ENCODE results near the gene MARCHF10. TPM values are rescaled to one million over a fixed set of nuclear protein-coding genes. Genes with fewer than 3 reads are reported as not detected.

MARCHF10 gene
- total RNA-seq, 1 experiment from 2014 or later = not detected

DNA sequence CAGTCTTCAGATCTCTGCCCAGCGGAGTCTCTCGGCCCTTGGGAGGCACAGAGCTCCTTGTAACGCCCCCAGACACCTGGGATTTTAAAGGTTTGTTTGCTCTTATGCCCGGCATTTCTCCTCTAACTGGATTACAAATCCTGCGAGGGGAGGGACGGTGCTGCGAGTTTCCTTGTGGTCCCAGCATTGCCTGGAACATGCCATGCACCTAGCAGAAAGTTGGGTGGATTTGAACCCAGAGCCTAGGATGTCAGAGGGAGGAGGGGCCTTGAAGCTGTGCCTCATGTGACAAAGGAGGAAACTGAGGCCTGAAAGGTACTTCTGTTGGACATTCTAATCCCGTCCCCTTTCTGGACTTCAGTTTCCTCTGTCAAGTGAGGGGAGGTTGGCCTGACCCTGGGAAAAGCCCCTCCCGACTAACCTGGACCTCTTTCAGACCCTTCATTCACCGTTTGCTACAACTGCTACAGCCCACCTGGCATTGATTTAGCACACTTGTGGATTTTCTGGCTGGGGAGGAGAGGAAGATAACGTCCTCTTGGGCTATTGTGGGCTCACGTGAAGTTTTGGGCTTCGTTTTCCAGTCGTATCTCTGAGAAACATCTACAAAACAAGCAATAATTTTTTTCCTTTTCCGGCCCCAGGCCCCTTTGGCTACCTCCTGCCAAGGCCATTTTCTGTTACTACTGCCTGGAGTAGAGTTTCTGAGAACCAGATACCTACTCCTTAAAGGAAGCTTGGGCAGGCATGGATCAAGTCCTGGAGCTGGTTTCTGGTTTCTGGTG lies 149.8 kb downstream of the MARCHF10 start:
- no peak for DNase-seq (ENCODE audit: low read depth)

- DNase-seq (ENCODE audit: low read depth) = no peak
Measured at GRCh38 chr17:62657690-62658089, 150.4 kb downstream of the MARCHF10 start.

DNA sequence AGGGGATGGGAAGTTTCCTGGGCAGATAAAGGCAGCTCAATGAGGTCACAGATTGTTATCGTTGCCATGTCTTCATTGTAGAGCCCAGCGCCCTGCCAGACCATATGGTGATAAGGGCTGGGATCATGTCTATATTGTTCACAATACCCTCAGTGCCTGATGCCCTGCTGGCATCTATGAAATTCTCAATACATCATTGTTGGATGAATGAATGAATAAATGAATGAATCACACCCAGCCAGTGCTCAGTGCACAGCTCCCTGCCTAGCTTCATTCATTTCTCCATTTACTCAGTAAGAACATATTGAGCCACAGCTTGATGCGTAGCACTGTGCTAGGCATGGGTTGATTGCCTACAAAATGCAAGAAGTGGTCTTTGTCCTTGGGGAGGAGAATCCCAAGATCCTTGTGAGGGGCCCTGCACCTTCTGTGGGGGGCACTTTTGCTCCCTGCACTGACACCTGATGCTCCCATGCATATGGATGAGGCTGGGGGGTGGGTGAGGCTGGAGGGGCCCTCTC lies 150.9 kb downstream of the MARCHF10 start:
- DNase-seq (ENCODE audit: low read depth) = no peak

GRCh38 chr17:62656446-62656845 lies 151.7 kb downstream of the MARCHF10 start:
- no peak for DNase-seq (ENCODE audit: low read depth)

- no peak for DNase-seq (ENCODE audit: low read depth)
Measured at GRCh38 chr17:62655656-62656055, 152.5 kb downstream of the MARCHF10 start.

DNA sequence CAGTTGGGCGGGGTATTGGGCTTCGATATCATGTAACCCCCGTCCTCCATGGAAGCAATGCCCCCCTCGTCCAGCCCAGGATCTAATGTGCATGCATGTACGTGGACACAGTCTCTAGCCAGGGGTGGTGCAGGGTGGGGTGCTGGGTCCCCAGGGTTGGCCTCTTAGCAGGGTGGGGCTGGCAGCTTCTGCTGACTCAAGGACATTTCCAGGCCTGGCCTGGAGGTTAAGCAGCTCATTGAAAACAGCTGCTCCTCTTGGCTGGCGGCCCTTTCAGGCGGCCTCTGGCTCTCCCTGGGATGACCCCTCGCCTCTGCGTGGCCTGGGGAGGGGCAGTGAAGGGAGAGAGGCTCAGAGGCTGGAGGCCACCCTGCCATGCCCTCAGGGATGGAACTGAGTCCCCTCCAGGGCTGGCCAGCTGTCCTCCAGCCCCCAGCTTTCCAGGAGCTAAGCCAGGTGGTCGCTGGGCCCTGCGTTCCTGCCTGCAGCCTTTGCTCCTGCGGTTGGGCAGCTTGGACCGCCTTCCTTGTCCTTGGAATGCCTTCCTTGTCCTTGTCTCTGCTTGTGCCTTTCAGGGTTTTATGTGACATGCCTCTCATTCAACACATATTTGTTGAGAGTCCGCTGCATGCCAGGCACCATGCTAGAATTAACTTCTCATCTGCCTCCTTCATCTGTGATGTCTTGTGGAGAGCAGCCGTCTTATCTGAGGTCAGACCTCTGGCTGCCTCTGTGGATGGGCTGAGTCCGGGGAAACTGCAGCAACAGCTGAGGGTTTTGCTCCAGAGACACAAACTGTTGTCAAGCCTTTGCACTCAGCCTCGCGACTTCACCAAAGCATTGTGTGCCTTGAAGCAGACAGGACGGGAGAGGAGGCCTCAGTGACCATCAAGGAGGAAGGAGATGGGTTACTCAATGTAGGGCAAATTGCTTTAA lies 154.0 kb downstream of the MARCHF10 start:
- no peak for DNase-seq (ENCODE audit: low read depth)

DNA sequence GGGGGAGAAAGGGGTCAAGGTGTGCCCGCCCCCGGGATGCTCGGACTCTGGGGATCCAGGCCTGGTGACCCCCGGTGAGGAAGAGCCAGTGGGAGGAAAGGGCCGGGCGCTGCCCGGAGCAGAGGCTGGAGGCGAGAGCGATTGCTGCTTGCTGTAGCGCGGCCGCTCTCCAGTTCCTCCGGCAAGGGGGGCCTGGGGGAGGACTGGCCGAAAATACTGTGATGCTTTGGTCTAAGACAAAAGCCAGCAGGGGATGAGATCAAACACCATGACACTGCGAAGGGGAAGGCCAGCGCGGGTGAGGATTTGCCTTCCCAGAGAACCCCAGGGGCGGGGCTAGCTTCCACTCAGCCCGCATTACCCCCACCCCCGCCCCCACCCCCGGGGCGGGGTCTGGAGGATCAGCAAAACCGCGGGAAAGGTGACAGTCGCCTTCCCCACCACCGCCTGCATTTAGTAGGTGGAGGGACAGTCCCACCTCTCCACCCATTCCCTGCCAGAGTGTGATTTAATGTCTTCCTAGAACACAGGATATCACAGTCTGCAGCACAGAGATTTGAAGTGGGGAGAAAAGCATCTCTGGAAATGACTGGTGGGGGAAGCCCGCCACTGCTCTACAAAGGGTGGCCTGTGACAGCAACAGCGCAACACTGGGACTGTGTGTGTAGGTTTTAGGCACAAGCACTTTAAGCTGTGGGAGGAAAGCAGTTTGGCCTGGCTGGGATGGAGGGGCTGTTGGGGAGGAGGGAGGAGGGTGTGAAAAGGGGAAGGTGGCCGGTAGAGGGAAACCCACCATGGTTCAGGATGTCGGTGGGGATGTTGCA lies 154.9 kb downstream of the MARCHF10 start:
- peak; percentile 73 for DNase-seq (ENCODE audit: low read depth)

DNA sequence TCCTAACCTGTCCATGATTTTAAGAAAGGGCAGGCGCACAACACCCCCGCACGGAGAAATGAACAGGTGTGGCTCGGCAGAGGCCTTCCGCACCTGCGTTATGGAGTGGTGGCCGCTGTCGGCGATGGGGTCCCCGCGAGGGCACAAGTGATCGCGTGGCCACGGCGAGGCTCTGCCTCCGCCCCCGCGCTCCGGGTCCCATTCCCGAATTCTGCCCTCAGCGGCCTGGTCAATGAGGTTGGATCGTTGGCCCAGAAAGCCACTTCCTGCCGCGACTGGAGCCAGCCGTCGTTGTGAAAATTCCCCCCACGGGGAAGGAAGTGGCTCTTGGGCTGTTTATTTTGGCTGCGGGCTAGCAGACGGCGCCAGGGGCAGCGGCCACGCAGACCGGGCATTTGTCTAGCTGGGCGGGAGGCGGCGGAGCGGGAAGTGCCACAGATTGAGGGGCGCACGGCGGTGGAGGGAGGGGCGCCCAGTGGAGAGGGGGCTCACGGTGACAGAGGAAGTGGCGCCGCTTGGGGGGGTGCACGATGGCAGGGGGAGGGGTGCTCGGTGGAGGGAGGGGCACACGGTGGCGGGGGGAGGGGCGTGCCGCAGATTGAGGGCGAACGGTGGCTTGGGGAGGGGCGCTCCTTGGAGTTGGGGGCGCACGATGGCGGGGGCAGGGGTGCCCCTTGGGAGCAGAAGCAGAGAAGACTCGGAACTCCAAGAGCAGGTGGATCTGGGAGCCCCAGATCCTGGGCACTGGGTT lies 155.7 kb downstream of the MARCHF10 start:
- DNase-seq (ENCODE audit: low read depth) = peak; percentile 90

Other genes with a start within 250 kb of the MARCHF10 start
- 66.2 and 86.4 TPM in 2 replicates for gene MRC2, start 180.6 kb downstream of the MARCHF10 start, total RNA-seq (2014; rRNA removed; shearing (Covaris generic))
- 19.4 and 46.0 TPM in 2 replicates for gene TANC2, start 157.9 kb upstream of the MARCHF10 start, total RNA-seq (2014; rRNA removed; shearing (Covaris generic))